Panc1 (cell line): ENCODE results near the gene BAMBI.

Experiments
- POLR2AphosphoS5 ChIP-seq: IDR thresholded peaks from 2 replicates; pipeline ENCODE4 v1.6.1; 2012; ENCODE audit warnings: mild to moderate bottlenecking, low read depth, low read length, moderate library complexity
- TCF7L2 ChIP-seq: IDR thresholded peaks from 2 replicates; pipeline ENCODE4 v1.6.1; 2011; ENCODE audit warnings: mild to moderate bottlenecking, low read depth, low read length, inconsistent platforms
- TF ChIP-seq, protein P1 (sequence below), 2 experiments: IDR thresholded peaks; 2 replicates each; pipeline ENCODE4 v1.6.1; 2011 to 2012; ENCODE audit warnings: low read depth in 2 of 2, control low read depth in 1 of 2, low read length in 1 of 2, mild to moderate bottlenecking in 1 of 2, moderate library complexity in 1 of 2; ENCODE audit not compliant: insufficient read depth in 1 of 2
- TF ChIP-seq, protein P2 (sequence below): fragments of 450-650 bp; IDR thresholded peaks from 2 replicates; pipeline ENCODE4 v1.5.1; 2017; ENCODE audit warnings: mild to moderate bottlenecking

GRCh38 chr10:28722065-28722803 lies 44.9 kb downstream of the BAMBI start:
- TF ChIP-seq, protein P1, sequence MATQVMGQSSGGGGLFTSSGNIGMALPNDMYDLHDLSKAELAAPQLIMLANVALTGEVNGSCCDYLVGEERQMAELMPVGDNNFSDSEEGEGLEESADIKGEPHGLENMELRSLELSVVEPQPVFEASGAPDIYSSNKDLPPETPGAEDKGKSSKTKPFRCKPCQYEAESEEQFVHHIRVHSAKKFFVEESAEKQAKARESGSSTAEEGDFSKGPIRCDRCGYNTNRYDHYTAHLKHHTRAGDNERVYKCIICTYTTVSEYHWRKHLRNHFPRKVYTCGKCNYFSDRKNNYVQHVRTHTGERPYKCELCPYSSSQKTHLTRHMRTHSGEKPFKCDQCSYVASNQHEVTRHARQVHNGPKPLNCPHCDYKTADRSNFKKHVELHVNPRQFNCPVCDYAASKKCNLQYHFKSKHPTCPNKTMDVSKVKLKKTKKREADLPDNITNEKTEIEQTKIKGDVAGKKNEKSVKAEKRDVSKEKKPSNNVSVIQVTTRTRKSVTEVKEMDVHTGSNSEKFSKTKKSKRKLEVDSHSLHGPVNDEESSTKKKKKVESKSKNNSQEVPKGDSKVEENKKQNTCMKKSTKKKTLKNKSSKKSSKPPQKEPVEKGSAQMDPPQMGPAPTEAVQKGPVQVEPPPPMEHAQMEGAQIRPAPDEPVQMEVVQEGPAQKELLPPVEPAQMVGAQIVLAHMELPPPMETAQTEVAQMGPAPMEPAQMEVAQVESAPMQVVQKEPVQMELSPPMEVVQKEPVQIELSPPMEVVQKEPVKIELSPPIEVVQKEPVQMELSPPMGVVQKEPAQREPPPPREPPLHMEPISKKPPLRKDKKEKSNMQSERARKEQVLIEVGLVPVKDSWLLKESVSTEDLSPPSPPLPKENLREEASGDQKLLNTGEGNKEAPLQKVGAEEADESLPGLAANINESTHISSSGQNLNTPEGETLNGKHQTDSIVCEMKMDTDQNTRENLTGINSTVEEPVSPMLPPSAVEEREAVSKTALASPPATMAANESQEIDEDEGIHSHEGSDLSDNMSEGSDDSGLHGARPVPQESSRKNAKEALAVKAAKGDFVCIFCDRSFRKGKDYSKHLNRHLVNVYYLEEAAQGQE (IDR thresholded peaks at IDR 0.05; ENCODE audit: insufficient read depth in 1 of 2, low read depth in 2 of 2, low read length in 1 of 2): no peak
- TF ChIP-seq, protein P2, sequence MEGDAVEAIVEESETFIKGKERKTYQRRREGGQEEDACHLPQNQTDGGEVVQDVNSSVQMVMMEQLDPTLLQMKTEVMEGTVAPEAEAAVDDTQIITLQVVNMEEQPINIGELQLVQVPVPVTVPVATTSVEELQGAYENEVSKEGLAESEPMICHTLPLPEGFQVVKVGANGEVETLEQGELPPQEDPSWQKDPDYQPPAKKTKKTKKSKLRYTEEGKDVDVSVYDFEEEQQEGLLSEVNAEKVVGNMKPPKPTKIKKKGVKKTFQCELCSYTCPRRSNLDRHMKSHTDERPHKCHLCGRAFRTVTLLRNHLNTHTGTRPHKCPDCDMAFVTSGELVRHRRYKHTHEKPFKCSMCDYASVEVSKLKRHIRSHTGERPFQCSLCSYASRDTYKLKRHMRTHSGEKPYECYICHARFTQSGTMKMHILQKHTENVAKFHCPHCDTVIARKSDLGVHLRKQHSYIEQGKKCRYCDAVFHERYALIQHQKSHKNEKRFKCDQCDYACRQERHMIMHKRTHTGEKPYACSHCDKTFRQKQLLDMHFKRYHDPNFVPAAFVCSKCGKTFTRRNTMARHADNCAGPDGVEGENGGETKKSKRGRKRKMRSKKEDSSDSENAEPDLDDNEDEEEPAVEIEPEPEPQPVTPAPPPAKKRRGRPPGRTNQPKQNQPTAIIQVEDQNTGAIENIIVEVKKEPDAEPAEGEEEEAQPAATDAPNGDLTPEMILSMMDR: no peak
- TF ChIP-seq POLR2AphosphoS5 (no peak), TCF7L2 (no peak)
